Measurements from ENCODE around the gene KNSTRN. TPM values are rescaled to one million over a fixed set of nuclear protein-coding genes. Genes with fewer than 3 reads are reported as not detected.

Gene KNSTRN
- total and polyA plus RNA-seq, 10 donors: 6.0 to 16.8 (median 10.2) TPM

GRCh38 chr15:40381818-40382529 is 547 bp upstream of the KNSTRN start:
- Histone ChIP-seq H3K27me3 (replicated peaks in 1 of 7) (no peaks in the 10 kb centered on the region), H3K4me3 (peak overlapping the region in 1 of 8 donors; percentile 95), H3K27ac (peak overlapping the region in 1 of 8 donors; percentile 81), H3K36me3 (peaks cover 3 to 14% (median 8%) of the 10 kb centered on the region in 6 donors), H3K9me3 (no peaks in the 10 kb centered on the region), H3K4me1 (peaks cover 0 to 38% (median 23%) of the 10 kb centered on the region in 6 donors)
- peak; percentile 53 for DNase-seq
- 92 to 95% (median 92%) methylated on average over 11 of the region's 11 CpGs for WGBS, 5 donors
- TF ChIP-seq POLR2A (IDR thresholded peaks at IDR 0.05) (no peak), POLR2AphosphoS5 (IDR thresholded peaks at IDR 0.05) (no peak), CTCF (IDR thresholded peaks at IDR 0.05 in 8 of 11, conservative IDR thresholded peaks at IDR 0.05 in 3 of 11) (no peak)
- intact Hi-C loops (cut with DNase I; ENCODE audit: low total_unique reads): no loop called here

GRCh38 chr15:40386480-40386879 is 4.0 kb downstream of the KNSTRN start:
- intact Hi-C loops (cut with DNase I; ENCODE audit: low total_unique reads): no loop called here
- no peak for TF ChIP-seq POLR2AphosphoS5 (IDR thresholded peaks at IDR 0.05)
- no peak for TF ChIP-seq POLR2A (IDR thresholded peaks at IDR 0.05)
- no peak for TF ChIP-seq CTCF (IDR thresholded peaks at IDR 0.05 in 8 of 11, conservative IDR thresholded peaks at IDR 0.05 in 3 of 11)
- no peaks in the 10 kb centered on the region for H3K27me3 ChIP-seq (replicated peaks in 1 of 7)
- no peak overlapping the region for H3K4me3 ChIP-seq
- H3K36me3 ChIP-seq: peaks cover 3 to 56% (median 19%) of the 10 kb centered on the region in 6 donors
- H3K27ac ChIP-seq: no peak overlapping the region
- 92 to 99% (median 95%) methylated on average over 3 of the region's 3 CpGs for WGBS, 5 donors
- peaks cover 0 to 55% (median 29%) of the 10 kb centered on the region in 6 donors for H3K4me1 ChIP-seq
- no peaks in the 10 kb centered on the region for H3K9me3 ChIP-seq
- DNase-seq: no peak

GRCh38 chr15:40388941-40389823 is 6.7 kb downstream of the KNSTRN start:
- Histone ChIP-seq H3K4me1 (peaks cover 0 to 34% (median 12%) of the 10 kb centered on the region in 6 donors), H3K4me3 (no peak overlapping the region), H3K9me3 (no peaks in the 10 kb centered on the region), H3K27ac (peak overlapping the region in 7 of 8 donors; percentile 18 to 86 (median 72)), H3K36me3 (peaks cover 3 to 83% (median 37%) of the 10 kb centered on the region in 6 donors), H3K27me3 (replicated peaks in 1 of 7) (no peaks in the 10 kb centered on the region)
- 63 to 83% (median 69%) methylated on average over 13 of the region's 13 CpGs for WGBS, 5 donors
- DNase-seq: peak; percentile 71
- intact Hi-C loops (cut with DNase I; ENCODE audit: low total_unique reads): no loop called here
- TF ChIP-seq POLR2A (IDR thresholded peaks at IDR 0.05): no peak
- TF ChIP-seq POLR2AphosphoS5 (IDR thresholded peaks at IDR 0.05): peak in 1 of 3 donors; percentile 19

GRCh38 chr15:40389824-40390595 is 7.5 kb downstream of the KNSTRN start:
- Histone ChIP-seq H3K36me3 (peaks cover 3 to 91% (median 37%) of the 10 kb centered on the region in 6 donors), H3K27ac (peak overlapping the region in 5 of 8 donors; percentile 69 to 86 (median 77)), H3K9me3 (no peaks in the 10 kb centered on the region), H3K4me3 (no peak overlapping the region), H3K4me1 (peaks cover 0 to 29% (median 10%) of the 10 kb centered on the region in 6 donors), H3K27me3 (replicated peaks in 1 of 7) (no peaks in the 10 kb centered on the region)
- TF ChIP-seq POLR2AphosphoS5 (IDR thresholded peaks at IDR 0.05) (no peak), POLR2A (IDR thresholded peaks at IDR 0.05) (no peak), CTCF (IDR thresholded peaks at IDR 0.05 in 8 of 11, conservative IDR thresholded peaks at IDR 0.05 in 3 of 11) (no peak)
- WGBS, 5 donors: 89 to 96% (median 93%) methylated on average over 2 of the region's 2 CpGs
- DNase-seq: peak; percentile 28
- intact Hi-C loops (cut with DNase I; ENCODE audit: low total_unique reads): no loop called here

All from spleen (tissue), 11 donors.